WI38 (cell line): Measurements from ENCODE around the gene CCNH.

Source experiments
- H3K4me3 ChIP-seq: 2 replicates; pipeline ENCODE4 v1.5.1; 2011; ENCODE audit warnings: low read depth, mild to moderate bottlenecking, control low read depth, low read length
- TF ChIP-seq, protein P1 (sequence below): IDR thresholded peaks from 2 replicates; pipeline ENCODE4 v1.5.1; 2012; ENCODE audit warnings: low read depth, mild to moderate bottlenecking, control low read depth, low read length

The CCNH gene

DNA sequence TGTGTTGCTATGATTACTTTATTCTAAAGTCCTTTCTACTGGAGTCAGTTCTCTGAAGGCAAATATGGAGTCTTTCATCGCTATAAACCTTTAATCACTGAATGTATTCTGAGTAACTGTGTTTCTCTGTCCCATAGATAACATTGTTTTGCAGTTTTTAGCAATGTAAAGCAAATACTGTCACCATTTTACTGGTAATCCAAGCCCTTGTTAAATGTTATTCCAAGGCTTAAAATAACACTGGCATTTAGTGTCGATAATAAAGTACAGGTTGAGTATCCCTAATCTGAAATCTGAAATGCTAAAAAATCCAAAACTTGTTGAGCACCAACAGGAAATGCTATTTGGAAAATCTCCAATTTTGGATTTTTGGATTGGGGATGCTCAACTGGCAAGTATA, 24.6 kb downstream of the CCNH start:
- TF ChIP-seq, protein P1, sequence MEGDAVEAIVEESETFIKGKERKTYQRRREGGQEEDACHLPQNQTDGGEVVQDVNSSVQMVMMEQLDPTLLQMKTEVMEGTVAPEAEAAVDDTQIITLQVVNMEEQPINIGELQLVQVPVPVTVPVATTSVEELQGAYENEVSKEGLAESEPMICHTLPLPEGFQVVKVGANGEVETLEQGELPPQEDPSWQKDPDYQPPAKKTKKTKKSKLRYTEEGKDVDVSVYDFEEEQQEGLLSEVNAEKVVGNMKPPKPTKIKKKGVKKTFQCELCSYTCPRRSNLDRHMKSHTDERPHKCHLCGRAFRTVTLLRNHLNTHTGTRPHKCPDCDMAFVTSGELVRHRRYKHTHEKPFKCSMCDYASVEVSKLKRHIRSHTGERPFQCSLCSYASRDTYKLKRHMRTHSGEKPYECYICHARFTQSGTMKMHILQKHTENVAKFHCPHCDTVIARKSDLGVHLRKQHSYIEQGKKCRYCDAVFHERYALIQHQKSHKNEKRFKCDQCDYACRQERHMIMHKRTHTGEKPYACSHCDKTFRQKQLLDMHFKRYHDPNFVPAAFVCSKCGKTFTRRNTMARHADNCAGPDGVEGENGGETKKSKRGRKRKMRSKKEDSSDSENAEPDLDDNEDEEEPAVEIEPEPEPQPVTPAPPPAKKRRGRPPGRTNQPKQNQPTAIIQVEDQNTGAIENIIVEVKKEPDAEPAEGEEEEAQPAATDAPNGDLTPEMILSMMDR = no peak
- H3K4me3 ChIP-seq = no peak overlapping the region

- no peak overlapping the region for H3K4me3 ChIP-seq
Observed at GRCh38 chr5:87385802-87386201, 26.9 kb downstream of the CCNH start.

GRCh38 chr5:87383216-87383615, 29.5 kb downstream of the CCNH start:
- H3K4me3 ChIP-seq = no peak overlapping the region
- TF ChIP-seq, protein P1 = no peak

More at GRCh38 chr5:87385802-87386201, 26.9 kb downstream of the CCNH start:
- TF ChIP-seq, protein P1 = no peak

- no peak overlapping the region for H3K4me3 ChIP-seq
- TF ChIP-seq, protein P1 = no peak
Observed at GRCh38 chr5:87382224-87382623, 30.5 kb downstream of the CCNH start.

DNA sequence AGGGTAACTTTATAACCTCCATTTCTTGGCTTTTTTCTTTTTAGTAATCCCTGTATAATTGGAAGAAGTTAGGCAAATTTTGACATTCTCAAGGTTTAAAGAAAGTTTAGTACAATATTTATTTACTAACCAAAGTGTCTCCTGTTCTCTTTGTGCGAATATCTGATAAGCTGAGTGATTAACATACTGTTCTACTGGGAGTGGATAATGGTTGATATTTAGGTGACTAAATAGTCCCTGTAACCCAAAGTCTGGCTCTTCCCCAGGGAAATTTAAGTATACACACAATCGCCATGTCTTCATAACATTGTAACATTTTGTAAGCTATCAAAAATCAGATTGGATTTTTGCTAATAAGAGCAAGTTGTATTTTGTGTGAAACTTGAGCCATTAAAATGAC, 40.0 kb downstream of the CCNH start:
- TF ChIP-seq, protein P1 = no peak
- no peak overlapping the region for H3K4me3 ChIP-seq

GRCh38 chr5:87369431-87369830, 43.3 kb downstream of the CCNH start:
- TF ChIP-seq, protein P1 = no peak
- H3K4me3 ChIP-seq = no peak overlapping the region

GRCh38 chr5:87368601-87369000, 44.1 kb downstream of the CCNH start:
- TF ChIP-seq, protein P1 = no peak

More at GRCh38 chr5:87368601-87369000, 44.1 kb downstream of the CCNH start:
- no peak overlapping the region for H3K4me3 ChIP-seq
